IMR-90 (cell line): ENCODE data around the gene CTDSP2. TPM values are rescaled to one million over a fixed set of nuclear protein-coding genes. Genes with fewer than 3 reads are reported as not detected.

Experiments used
- ATAC-seq: fragments of 200-7000 bp; cut with Tn5 transposase; 2 replicates; pipeline ENCODE4 v1.9.1; 2020; ENCODE audit warnings: low read depth, mild to moderate bottlenecking, moderate library complexity
- BruUV-seq: library from RNA; stranded (reverse); fragments of 400-500 nt; replicated peaks from 2 replicates; lab custom pipeline; 2021; lab: Mats Ljungman, UMichigan
- CTCF ChIA-PET: fragments of 300-600 bp; formaldehyde crosslinking; extraction: SDS; loops from one replicate; lab custom pipeline; 2021; ENCODE audit warnings: antibody characterized with exemption; lab: Yijun Ruan, JAX
- POLR2A ChIA-PET: fragments of 300-600 bp; sonication (Branson Sonifier 250); formaldehyde crosslinking; loops from one replicate; lab custom pipeline; 2022; ENCODE audit warnings: antibody characterized with exemption; ENCODE audit not compliant: unreplicated experiment; lab: Charles Lee
- DNase-seq: peaks from one replicate; pipeline ENCODE4 v3.0.0; 2013
- H2AFZ ChIP-seq: replicated peaks from 2 replicates; pipeline ENCODE3; 2013; ENCODE audit warnings: low read length, mild to moderate bottlenecking; ENCODE audit not compliant: poor library complexity
- H2AK5ac ChIP-seq: 2 replicates; pipeline ENCODE4 v1.6.1; 2013; ENCODE audit warnings: low read depth, low read length, inconsistent platforms
- H2AK9ac ChIP-seq: replicated peaks from 2 replicates; pipeline ENCODE3; 2013; ENCODE audit warnings: mild to moderate bottlenecking, low read depth, low read length, moderate library complexity; ENCODE audit not compliant: poor library complexity
- H2BK120ac ChIP-seq: 2 replicates; pipeline ENCODE4 v1.6.1; 2013; ENCODE audit warnings: low read depth, low read length, inconsistent platforms
- H2BK15ac ChIP-seq: 3 replicates; pipeline ENCODE4 v1.6.1; 2013; ENCODE audit warnings: low read depth, low read length, inconsistent platforms
- H2BK20ac ChIP-seq: 2 replicates; pipeline ENCODE4 v1.6.1; 2013; ENCODE audit warnings: low read depth, mild to moderate bottlenecking, inconsistent platforms, low read length, moderate library complexity
- H2BK5ac ChIP-seq: 2 replicates; pipeline ENCODE4 v1.6.1; 2013; ENCODE audit warnings: mild to moderate bottlenecking, low read depth, low read length, inconsistent platforms; ENCODE audit not compliant: poor library complexity, severe bottlenecking
- H3K14ac ChIP-seq: replicated peaks from 2 replicates; pipeline ENCODE4 v1.6.1; 2013; ENCODE audit warnings: low read depth, low read length, inconsistent platforms
- H3K18ac ChIP-seq: 2 replicates; pipeline ENCODE4 v1.6.1; 2013; ENCODE audit warnings: low read depth, low read length, control low read depth
- H3K23ac ChIP-seq: 2 replicates; pipeline ENCODE4 v1.6.1; 2013; ENCODE audit warnings: low read depth, low read length, inconsistent platforms
- H3K27ac ChIP-seq: 2 replicates; pipeline ENCODE4 v1.5.1; 2013; ENCODE audit warnings: mild to moderate bottlenecking, control low read depth, low read length; ENCODE audit not compliant: insufficient read depth
- H3K27me3 ChIP-seq: 2 replicates; pipeline ENCODE4 v1.6.1; 2013; ENCODE audit warnings: low read length; ENCODE audit not compliant: control insufficient read depth, insufficient read depth
- H3K36me3 ChIP-seq: 2 replicates; pipeline ENCODE4 v1.6.1; 2013; ENCODE audit warnings: low read length, mixed read lengths; ENCODE audit not compliant: control insufficient read depth, insufficient read depth
- H3K4ac ChIP-seq: 2 replicates; pipeline ENCODE4 v1.6.1; 2013; ENCODE audit warnings: low read depth, low read length, inconsistent platforms
- H3K4me1 ChIP-seq: 2 replicates; pipeline ENCODE4 v1.6.1; 2013; ENCODE audit warnings: low read length, mixed read lengths; ENCODE audit not compliant: control insufficient read depth, insufficient read depth
- H3K4me2 ChIP-seq: 2 replicates; pipeline ENCODE4 v1.6.1; 2013; ENCODE audit warnings: low read depth, mild to moderate bottlenecking, control low read depth, low read length, moderate library complexity
- H3K4me3 ChIP-seq: 2 replicates; pipeline ENCODE4 v1.5.1; 2013; ENCODE audit warnings: low read depth, mild to moderate bottlenecking, control low read depth, low read length, moderate library complexity; ENCODE audit not compliant: insufficient read depth
- H3K56ac ChIP-seq: 2 replicates; pipeline ENCODE4 v1.6.1; 2013; ENCODE audit warnings: low read length, inconsistent platforms; ENCODE audit not compliant: insufficient read depth; ENCODE audit errors: extremely low read depth
- H3K79me1 ChIP-seq, 2 experiments: 2 replicates each; pipeline ENCODE4 v1.6.1; 2013; ENCODE audit warnings: low read length in 2 of 2, inconsistent platforms in 1 of 2, low read depth in 1 of 2
- H3K9ac ChIP-seq: 2 replicates; pipeline ENCODE4 v1.6.1; 2013; ENCODE audit warnings: low read depth, low read length, control low read depth
- H3K9me1 ChIP-seq: 2 replicates; pipeline ENCODE4 v1.6.1; 2013; ENCODE audit warnings: low read length, inconsistent platforms; ENCODE audit not compliant: insufficient read depth
- H3K9me3 ChIP-seq: 2 replicates; pipeline ENCODE4 v1.6.1; 2013; ENCODE audit warnings: low read length; ENCODE audit not compliant: control insufficient read depth, insufficient read depth
- H4K20me1 ChIP-seq: 2 replicates; pipeline ENCODE4 v1.6.1; 2013; ENCODE audit warnings: low read length, inconsistent platforms; ENCODE audit not compliant: insufficient read depth
- H4K5ac ChIP-seq: 2 replicates; pipeline ENCODE4 v1.6.1; 2013; ENCODE audit warnings: mild to moderate bottlenecking, low read depth, low read length, control low read depth
- H4K8ac ChIP-seq, 2 experiments: 2 replicates each; pipeline ENCODE4 v1.6.1; 2013; ENCODE audit warnings: low read depth in 2 of 2, low read length in 2 of 2, control low read depth in 1 of 2, inconsistent platforms in 1 of 2
- H4K91ac ChIP-seq: 2 replicates; pipeline ENCODE4 v1.6.1; 2013; ENCODE audit warnings: low read depth, low read length, inconsistent platforms; ENCODE audit not compliant: insufficient read depth
- CEBPB ChIP-seq: IDR thresholded peaks from 2 replicates; pipeline ENCODE4 v1.6.1; 2012; ENCODE audit warnings: low read depth, low read length, improper control_type of control experiment
- MAZ ChIP-seq: IDR thresholded peaks from 2 replicates; pipeline ENCODE4 v1.6.1; 2012; ENCODE audit warnings: low read depth, mild to moderate bottlenecking, low read length, improper control_type of control experiment, moderate library complexity, borderline replicate concordance
- POLR2A ChIP-seq: IDR thresholded peaks from 2 replicates; pipeline ENCODE4 v1.6.1; 2012; ENCODE audit warnings: mild to moderate bottlenecking, low read depth, low read length
- RAD21 ChIP-seq: IDR thresholded peaks from 2 replicates; pipeline ENCODE4 v1.6.1; 2012; ENCODE audit warnings: low read length, improper control_type of control experiment
- SMC3 ChIP-seq: fragments of 150-350 bp; IDR thresholded peaks from 2 replicates; pipeline ENCODE4 v1.6.1; 2016; ENCODE audit warnings: low read depth, mild to moderate bottlenecking, antibody characterized with exemption, low read length, moderate library complexity
- WGBS, 2 experiments: methylation state at CpG; one replicate each; pipeline versions ENCODE4 v1.1.5 to v1.1.7; 2013; ENCODE audit warnings: missing lambda C conversion rate in 2 of 2; ENCODE audit not compliant: insufficient read length in 1 of 2; ENCODE audit errors: extremely low coverage in 2 of 2; 5-methylcytosine and 5-hydroxymethylcytosine counted together
- dilution Hi-C: fragments of 300-500 bp; cut with HindIII; formaldehyde crosslinking; loops from one replicate; pipeline ENCODE4 v1.14.3; 2018; ENCODE audit warnings: low sequenced_read_pairs; ENCODE audit not compliant: unreplicated experiment
- in situ Hi-C: fragments of 300-500 bp; cut with MboI; formaldehyde crosslinking; loops from 3 replicates; pipeline ENCODE4 v1.14.3; 2019; ENCODE audit warnings: low sequenced_read_pairs, inconsistent platforms, mixed read lengths
- intact Hi-C: fragments of 100-400 bp; cut with micrococcal nuclease; formaldehyde crosslinking; loops from 2 replicates; pipeline ENCODE4 v1.10.0; 2022
- polyA plus RNA-seq, 3 experiments: library from polyadenylated mRNA; depleted of rRNA; stranded (reverse); fragments of >200 nt; gene quantifications; 2 replicates each; pipeline ENCODE4 v1.2.3, GENCODE V29; 2012; ENCODE audit warnings: low replicate concordance in 1 of 3
- total RNA-seq: library from RNA; depleted of rRNA; stranded (reverse); fragments of >200 nt; gene quantifications from 2 replicates; pipeline ENCODE4 v1.2.3, GENCODE V29; 2012

Gene CTDSP2
- total and polyA plus RNA-seq, 2 of the 4 experiments (the other 2 are of a cell fraction), result 114 to 156 TPM

DNA sequence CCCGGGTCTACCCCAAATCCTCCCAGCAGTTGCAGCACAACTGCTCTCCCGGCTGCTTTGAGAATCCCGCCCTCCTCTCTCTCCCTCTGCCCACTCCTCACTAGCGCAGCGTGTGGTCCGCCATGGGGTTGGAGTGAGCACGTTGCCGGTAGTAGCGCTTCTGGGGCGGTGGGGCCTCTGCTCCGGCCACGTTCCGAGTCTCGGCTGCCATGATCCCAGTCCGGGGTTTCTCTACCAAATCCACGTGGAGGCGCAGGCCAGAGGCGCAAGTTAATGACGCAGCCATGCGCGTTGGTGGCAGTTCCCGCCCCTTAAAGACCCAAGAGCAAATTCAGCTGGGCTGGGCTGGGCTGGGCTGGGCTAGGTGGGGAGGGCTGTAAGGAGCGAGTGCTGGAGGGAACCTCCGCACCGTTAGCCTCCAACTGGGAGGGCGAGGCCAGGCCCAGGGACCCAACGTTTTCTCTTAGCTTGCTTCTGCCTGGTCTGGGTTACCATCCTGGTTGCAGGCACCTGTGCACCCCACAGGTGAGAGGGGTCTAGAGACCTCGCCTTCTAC lies 74.6 kb downstream of the CTDSP2 start, which contains the start of gene METTL1 (continued):
- peak; percentile 93 for TF ChIP-seq MAZ

DNA sequence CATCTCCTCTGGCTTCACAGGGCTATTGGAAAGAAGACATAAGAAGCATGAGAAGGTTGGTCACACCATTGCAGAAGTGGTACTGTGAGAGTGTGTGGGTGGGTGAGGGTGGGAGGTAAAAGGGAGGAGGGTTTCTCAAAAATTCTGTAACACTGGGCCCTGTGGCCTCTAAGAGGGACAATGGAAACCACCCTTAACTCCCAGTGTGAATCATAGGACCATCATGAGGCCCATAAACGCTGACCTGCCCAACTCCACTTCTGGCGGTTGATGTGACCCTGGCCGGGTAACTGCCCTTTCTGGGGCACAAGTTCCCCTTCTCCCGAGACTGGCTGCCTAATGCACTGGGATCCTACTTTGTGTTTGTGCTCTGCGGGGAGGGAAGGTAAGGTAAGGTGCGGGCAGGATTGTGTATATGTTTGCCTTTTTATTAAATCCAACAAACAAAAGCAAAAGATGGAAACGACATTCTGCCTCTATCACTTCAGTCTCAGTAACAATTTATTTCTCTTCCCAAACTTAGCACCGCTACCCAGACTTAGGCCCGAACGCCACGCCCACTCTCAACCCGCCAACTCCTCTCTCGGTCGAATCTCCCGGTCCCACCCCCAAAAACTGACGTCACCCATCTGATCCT lies 75.2 kb downstream of the CTDSP2 start:
- Histone ChIP-seq H3K4ac (peak overlapping the region; percentile 98; the same call in 1 of the 2 replicates), H3K4me3 (peak overlapping the region; percentile 78), H3K14ac (peak overlapping the region; percentile 95), H3K9ac (peak overlapping the region; percentile 70), H2BK5ac (peak overlapping the region; percentile 78), H3K4me2 (peak overlapping the region; percentile 83), H4K8ac (peak overlapping the region; percentile 93 to 99), H3K23ac (peak overlapping the region; percentile 74; the same call in 1 of the 2 replicates), H2AFZ (peak overlapping the region; percentile 99), H3K36me3 (peaks cover 3% of the 10 kb centered on the region), H2BK15ac (no peak overlapping the region), H4K20me1 (no peaks in the 10 kb centered on the region), H2AK9ac (peak overlapping the region; percentile 97), H3K79me1 (peaks cover 16 to 28% of the 10 kb centered on the region in 2 experiments; a peak in 3 of 4 replicates), H4K91ac (peak overlapping the region; percentile 95), H2BK120ac (peak overlapping the region; percentile 86; the same call in 1 of the 2 replicates), H3K18ac (no peak overlapping the region), H3K9me3 (no peaks in the 10 kb centered on the region), H2BK20ac (no peak overlapping the region), H3K9me1 (peaks cover 9% of the 10 kb centered on the region), H3K56ac (peak overlapping the region; percentile 68; the same call in 1 of the 2 replicates), H3K27me3 (peaks cover 7% of the 10 kb centered on the region), H2AK5ac (peak overlapping the region; percentile 89), H3K27ac (peak overlapping the region; percentile 82), H4K5ac (peak overlapping the region; percentile 68), H3K4me1 (peaks cover 7% of the 10 kb centered on the region; the same call in 1 of the 2 replicates)
- dilution Hi-C loops (no loop called here), intact Hi-C loops (no loop called here), in situ Hi-C loops (no loop called here)
- TSS peak; percentile 44 for BruUV-seq
- peak; percentile 81 for ATAC-seq
- WGBS, 2 experiments, result 5% methylated on average over 8 of the region's 16 CpGs; no CpG with 5 or more reads in 1 of the 2 experiments
- ChIA-PET CTCF (no interaction called here), POLR2A (interaction anchor here (0.9 kb wide), 1 partner anchor 27 kb away, joined by 4 read pairs; the partner anchor contains the start of gene TSPAN31)
- no peak for TF ChIP-seq RAD21
- no peak for TF ChIP-seq CEBPB
- TF ChIP-seq POLR2A, result no peak
- no peak for TF ChIP-seq SMC3
- DNase-seq, result peak; percentile 90
